ENCODE measurements around the gene RERE.

DNA sequence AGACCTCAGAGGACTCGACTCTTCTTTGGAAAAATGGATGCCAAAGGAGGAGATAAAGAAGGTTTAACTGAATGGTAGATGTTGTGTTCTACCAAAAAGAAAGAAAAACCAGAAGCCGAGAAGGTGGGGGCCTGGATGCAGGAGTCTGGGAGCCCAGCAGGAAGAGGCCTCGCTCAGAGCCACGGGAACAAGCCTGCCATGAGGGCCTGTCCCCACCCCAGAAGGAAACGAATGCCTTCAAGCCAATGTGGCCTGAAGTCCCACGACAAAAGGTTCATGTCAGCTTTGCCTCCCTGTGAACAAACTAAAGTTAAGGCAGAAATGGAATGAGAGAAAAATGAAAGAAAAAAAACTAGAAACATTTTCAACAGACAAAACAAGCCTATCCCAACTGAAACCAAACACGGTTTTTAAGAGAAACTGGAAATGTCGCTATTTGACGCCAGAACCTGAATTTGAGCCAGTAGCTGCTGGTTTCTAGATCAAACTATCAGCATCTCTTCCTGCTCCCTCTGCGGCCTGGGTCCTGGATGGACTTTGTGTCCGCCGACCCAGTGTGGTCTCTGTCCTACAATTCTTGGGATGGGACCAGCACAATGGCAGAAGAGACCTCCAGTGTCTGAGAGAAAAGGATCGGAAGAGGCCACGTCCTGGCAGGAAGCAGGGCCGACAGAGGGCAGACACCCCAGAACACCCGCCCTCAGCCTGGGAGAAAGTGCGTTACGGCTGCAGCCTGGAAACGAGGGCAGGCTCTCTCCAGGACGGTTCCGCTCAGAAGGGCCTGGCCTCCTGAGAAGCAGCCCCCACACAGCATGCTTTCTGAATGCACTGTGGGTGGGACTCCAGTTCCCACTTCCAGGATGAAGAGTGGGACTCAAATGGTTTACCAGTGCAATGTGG is 464.3 kb downstream of the RERE start:
- TF ChIP-seq CTCF (conservative IDR thresholded peaks at IDR 0.05) (no peak), EZH2 (IDR thresholded peaks at IDR 0.05; ENCODE audit: low read depth) (no peak)

All from PC-9 (cell line).